ENCODE measurements around the gene RBP5.

RBP5 gene

GRCh38 chr12:7083125-7083524 is 45.6 kb downstream of the RBP5 start:
- no peak for FAIRE-seq
- DNase-seq (ENCODE audit: extremely low spot score, insufficient read length, low read depth): no peak

GRCh38 chr12:7081037-7081436 is 47.7 kb downstream of the RBP5 start:
- DNase-seq (ENCODE audit: extremely low spot score, insufficient read length, low read depth) (no peak), FAIRE-seq (no peak)

GRCh38 chr12:7079826-7080125 is 48.9 kb downstream of the RBP5 start:
- DNase-seq (ENCODE audit: extremely low spot score, insufficient read length, low read depth): no peak

GRCh38 chr12:7078163-7078562 is 50.5 kb downstream of the RBP5 start:
- no peak for FAIRE-seq
- no peak for DNase-seq (ENCODE audit: extremely low spot score, insufficient read length, low read depth)

More at GRCh38 chr12:7079826-7080125, 48.9 kb downstream of the RBP5 start:
- no peak for FAIRE-seq

- no peak for FAIRE-seq
Measured at GRCh38 chr12:7076493-7076892, 52.2 kb downstream of the RBP5 start.

GRCh38 chr12:7075939-7076338 is 52.8 kb downstream of the RBP5 start:
- DNase-seq (ENCODE audit: extremely low spot score, insufficient read length, low read depth) (no peak), FAIRE-seq (no peak)

More at GRCh38 chr12:7076493-7076892, 52.2 kb downstream of the RBP5 start:
- no peak for DNase-seq (ENCODE audit: extremely low spot score, insufficient read length, low read depth)

- peak; percentile 24 for FAIRE-seq
- no peak for DNase-seq (ENCODE audit: extremely low spot score, insufficient read length, low read depth)
Measured at GRCh38 chr12:7075518-7075917, 53.2 kb downstream of the RBP5 start.

GRCh38 chr12:7073946-7074345 is 54.7 kb downstream of the RBP5 start:
- DNase-seq (ENCODE audit: extremely low spot score, insufficient read length, low read depth) (no peak), FAIRE-seq (no peak)

Data from GM18507 (cell line).